NCI-H1417 treated with DMSO at 0.1 percent for 48 hours (cell line): ENCODE measurements around the gene UPB1.

Source experiments
- DNase-seq: peaks from one replicate; lab custom pipeline; 2025; lab: John Stamatoyannopoulos, UW

UPB1 gene

DNA sequence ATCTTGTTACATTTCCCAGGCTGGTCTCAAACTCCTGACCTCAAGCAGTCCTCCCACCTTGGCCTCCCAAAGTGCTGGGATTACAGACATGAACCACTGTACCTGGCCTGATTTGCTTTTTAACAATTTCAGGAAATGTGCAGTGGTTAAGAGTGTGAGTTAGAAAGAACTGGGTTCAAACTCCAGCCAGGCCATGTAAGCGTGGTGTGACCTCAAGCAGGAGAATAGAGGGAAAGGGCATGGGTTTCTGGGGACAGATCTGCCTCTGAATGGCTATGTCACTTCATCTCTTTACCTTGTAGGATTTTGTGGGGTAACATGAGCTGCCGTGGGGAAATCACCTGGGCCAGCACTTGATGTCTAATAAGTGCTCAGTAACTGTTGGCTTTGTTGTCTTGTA lies 69.9 kb downstream of the UPB1 start:
- no peak for DNase-seq

DNA sequence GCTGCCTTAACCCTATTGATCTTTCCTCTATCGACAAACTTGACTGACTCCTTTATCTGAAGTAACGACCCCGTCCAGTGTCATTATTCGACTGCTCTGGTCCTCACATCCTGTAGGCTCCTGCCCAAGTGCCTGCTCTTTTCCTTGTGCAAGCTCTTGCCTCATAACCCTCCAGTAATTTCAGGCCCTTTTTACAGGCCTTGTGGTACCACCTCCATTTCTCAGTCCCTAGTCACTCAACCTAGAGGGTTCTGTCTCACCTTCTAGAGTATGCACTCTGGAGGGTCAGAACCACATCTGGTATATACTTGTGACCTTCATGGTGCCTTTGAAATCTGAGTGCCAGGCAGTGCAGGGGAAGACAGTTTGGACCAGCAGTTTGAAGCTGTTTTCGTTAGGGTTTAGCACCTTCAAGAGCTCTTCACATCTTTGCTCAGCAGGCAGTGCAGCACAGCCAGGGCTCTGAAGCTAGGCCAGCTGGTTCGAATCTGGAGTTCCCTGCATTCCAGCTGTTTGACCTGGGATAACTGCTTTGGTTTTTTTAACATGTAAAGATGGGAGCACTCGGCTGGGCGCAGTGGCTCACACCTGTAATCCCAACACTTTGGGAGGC lies 71.9 kb downstream of the UPB1 start:
- no peak for DNase-seq

DNA sequence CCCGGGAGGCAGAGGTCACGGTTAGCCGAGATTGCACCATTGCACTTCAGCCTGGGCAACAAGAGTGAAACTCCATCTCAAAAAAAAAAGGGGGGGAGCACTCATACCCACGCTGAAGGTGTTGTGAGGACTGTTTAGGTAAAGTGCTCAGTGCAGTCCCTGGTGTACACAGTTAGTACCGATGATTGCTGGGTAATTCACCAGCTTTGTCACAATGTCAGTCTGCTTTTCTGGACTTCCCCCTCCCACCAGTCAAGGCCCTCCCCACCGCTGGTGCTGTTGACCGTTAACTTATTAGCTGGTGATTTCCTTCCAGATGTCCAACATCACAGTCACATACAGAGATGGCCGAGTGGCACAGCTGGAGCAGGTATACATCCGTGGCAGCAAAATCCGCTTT lies 72.5 kb downstream of the UPB1 start:
- DNase-seq, result no peak

DNA sequence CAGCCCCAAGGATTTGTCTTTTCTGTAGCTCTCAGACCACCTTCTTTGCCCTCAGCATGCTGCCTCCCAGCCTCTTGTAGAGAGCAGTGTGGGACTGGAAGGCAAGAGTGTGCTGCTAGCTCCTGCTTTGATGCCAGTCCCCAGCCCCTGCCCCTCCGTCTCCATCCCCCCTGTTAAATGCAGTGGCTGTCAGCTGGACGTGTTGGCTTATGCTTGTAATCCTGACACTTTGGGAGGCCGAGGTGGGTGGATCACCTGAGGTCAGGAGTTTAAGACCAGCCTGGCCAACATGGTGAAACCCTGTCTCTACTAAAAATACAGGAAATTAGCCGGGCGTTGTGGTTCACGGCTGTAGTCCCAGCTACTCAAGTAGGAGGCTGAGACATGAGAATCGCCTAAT lies 76.1 kb downstream of the UPB1 start:
- DNase-seq, result no peak

DNA sequence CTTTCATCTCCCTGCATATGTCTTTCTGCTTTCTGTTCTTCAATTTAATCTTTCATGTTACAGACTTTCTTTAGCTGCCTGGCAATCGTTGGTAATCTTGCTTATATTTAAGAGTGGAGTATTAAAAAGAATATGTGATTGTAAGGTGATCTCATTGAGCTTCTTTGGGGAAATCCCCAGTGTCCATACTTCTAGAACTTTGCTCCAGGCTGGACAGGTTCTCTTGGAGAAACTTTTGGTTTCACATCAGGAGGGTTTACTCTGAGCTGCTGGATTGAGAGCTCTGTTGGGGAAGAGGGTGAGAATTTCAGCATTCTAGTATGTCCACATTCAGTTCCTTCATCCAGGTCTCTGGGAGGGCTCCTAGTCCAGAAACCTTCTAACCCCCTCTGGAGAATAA lies 81.6 kb downstream of the UPB1 start:
- DNase-seq, result no peak
